ENCODE results near the gene C2CD2.

DNA sequence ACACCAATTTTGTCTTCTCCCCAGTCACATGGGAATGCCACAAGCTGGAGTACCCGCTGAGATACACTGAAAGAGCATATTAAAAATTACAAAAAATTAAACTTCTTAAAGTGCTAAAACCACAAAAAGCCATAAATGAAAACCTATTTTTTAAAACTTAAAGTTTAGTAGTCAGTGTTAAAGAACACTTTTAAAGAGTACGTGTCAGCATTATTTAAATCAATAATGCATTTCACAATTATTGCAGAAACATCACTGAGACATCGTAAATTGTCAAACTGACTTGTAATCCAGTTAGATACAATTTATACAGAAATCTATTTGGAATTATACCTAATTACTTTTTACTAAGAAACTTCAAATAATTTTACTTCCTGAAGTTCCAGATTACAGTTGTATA, 33.5 kb upstream of the C2CD2 start:
- no peak for TF ChIP-seq GATA2 (IDR thresholded peaks at IDR 0.05; ENCODE audit: low read depth, low read length)
- no peak for TF ChIP-seq GATA3 (IDR thresholded peaks at IDR 0.05; ENCODE audit: low read depth, low read length)

Measured in SH-SY5Y (cell line).